Keratinocyte (primary cell): ENCODE data around the gene SLC35E2B.

ENCODE experiments used
- EZH2 ChIP-seq: IDR thresholded peaks from one replicate; pipeline ENCODE4 v1.6.1; 2012; ENCODE audit warnings: inconsistent platforms, mild to moderate bottlenecking, low read length, moderate library complexity
- TF ChIP-seq, protein P1 (sequence below), 3 experiments: IDR thresholded peaks in 1 of 3; conservative IDR thresholded peaks in 1 of 3; optimal IDR thresholded peaks in 1 of 3; 2 replicates in 2 of 3; 3 replicates in 1 of 3; pipeline versions ENCODE3 to v1.5.1; 2011; ENCODE audit warnings: low read length in 3 of 3, mild to moderate bottlenecking in 3 of 3, moderate library complexity in 2 of 3, control low read depth in 1 of 3, inconsistent platforms in 1 of 3; ENCODE audit not compliant: insufficient read depth in 2 of 3; ENCODE audit errors: extremely low read depth in 1 of 3

DNA sequence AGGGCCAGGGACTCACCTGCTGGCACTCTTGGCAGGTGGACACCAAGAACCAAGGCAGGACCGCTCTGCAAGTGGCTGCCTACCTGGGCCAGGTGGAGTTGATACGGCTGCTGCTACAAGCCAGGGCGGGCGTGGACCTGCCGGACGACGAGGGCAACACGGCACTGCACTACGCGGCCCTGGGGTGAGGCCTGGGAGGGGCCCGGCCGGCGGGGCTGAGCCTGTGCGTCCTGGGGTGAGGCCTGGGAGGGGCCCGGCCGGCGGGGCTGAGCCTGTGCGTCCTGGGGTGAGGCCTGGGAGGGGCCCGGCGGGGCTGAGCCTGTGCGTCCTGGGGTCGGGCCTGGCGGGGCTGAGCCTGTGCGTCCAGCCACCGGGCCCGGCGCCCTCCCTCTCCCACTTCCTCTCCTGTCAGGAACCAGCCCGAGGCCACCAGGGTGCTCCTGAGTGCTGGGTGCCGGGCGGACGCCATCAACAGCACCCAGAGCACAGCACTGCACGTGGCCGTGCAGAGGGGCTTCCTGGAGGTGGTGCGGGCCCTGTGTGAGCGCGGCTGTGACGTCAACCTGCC, 65.2 kb downstream of the SLC35E2B start:
- TF ChIP-seq, protein P1, sequence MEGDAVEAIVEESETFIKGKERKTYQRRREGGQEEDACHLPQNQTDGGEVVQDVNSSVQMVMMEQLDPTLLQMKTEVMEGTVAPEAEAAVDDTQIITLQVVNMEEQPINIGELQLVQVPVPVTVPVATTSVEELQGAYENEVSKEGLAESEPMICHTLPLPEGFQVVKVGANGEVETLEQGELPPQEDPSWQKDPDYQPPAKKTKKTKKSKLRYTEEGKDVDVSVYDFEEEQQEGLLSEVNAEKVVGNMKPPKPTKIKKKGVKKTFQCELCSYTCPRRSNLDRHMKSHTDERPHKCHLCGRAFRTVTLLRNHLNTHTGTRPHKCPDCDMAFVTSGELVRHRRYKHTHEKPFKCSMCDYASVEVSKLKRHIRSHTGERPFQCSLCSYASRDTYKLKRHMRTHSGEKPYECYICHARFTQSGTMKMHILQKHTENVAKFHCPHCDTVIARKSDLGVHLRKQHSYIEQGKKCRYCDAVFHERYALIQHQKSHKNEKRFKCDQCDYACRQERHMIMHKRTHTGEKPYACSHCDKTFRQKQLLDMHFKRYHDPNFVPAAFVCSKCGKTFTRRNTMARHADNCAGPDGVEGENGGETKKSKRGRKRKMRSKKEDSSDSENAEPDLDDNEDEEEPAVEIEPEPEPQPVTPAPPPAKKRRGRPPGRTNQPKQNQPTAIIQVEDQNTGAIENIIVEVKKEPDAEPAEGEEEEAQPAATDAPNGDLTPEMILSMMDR (optimal IDR thresholded peaks at IDR 0.05 in 1 of 3, IDR thresholded peaks at IDR 0.05 in 1 of 3, conservative IDR thresholded peaks at IDR 0.05 in 1 of 3; ENCODE audit: extremely low read depth in 1 of 3, insufficient read depth in 2 of 3, low read length in 3 of 3): no peak
- TF ChIP-seq EZH2: no peak
